BLaER1 treated with 17β-estradiol and CSF1 and Interleukin-3, amounts not matched to agents 10 nM and 100 nM (cell line): Measurements from ENCODE around the gene SLC66A1.
A peak's percentile ranks its signal among the peaks of the same experiment; 100 is the strongest.
"Not testable (repeated sequence)": the region's sequence is repeated elsewhere in the genome, so short reads cannot be mapped to it uniquely, and the experiment has no call there.

Experiments
- H3K27ac ChIP-seq, 11 experiments: shearing (Covaris generic); formaldehyde crosslinking; 2 replicates each; pipeline ENCODE4 v1.8.1; 2022
- H3K27me3 ChIP-seq, 11 experiments: shearing (Covaris generic); formaldehyde crosslinking; 2 replicates each; pipeline ENCODE4 v1.8.1; 2022
- H3K36me3 ChIP-seq, 11 experiments: shearing (Covaris generic); formaldehyde crosslinking; 2 replicates each; pipeline ENCODE4 v1.8.1; 2022
- H3K4me1 ChIP-seq, 10 experiments: shearing (Covaris generic); formaldehyde crosslinking; 2 replicates each; pipeline ENCODE4 v1.8.1; 2022
- H3K4me2 ChIP-seq, 11 experiments: shearing (Covaris generic); formaldehyde crosslinking; 2 replicates each; pipeline ENCODE4 v1.8.1; 2022
- H3K4me3 ChIP-seq, 10 experiments: shearing (Covaris generic); formaldehyde crosslinking; 2 replicates each; pipeline ENCODE4 v1.8.1; 2022
- H3K9ac ChIP-seq, 11 experiments: shearing (Covaris generic); formaldehyde crosslinking; 2 replicates each; pipeline ENCODE4 v1.8.1; 2022
- H3K9me3 ChIP-seq, 11 experiments: shearing (Covaris generic); formaldehyde crosslinking; replicated peaks in 1 of 11; 2 replicates each; pipeline ENCODE4 v1.8.1; 2022
- H4K20me1 ChIP-seq, 11 experiments: shearing (Covaris generic); formaldehyde crosslinking; 2 replicates each; pipeline ENCODE4 v1.8.1; 2022
- Cebpa-rat ChIP-seq, 11 experiments: shearing (Covaris generic); IDR thresholded peaks; 2 replicates each; pipeline ENCODE4 v1.8.1; 2022

The SLC66A1 gene

GRCh38 chr1:19294638-19295037 lies 17.5 kb upstream of the SLC66A1 start:
- TF ChIP-seq Cebpa-rat (IDR thresholded peaks at IDR 0.05): no peak
- H3K4me1 ChIP-seq: no peaks in the 10 kb centered on the region
- H3K27ac ChIP-seq: no peak overlapping the region
- H3K4me2 ChIP-seq: no peak overlapping the region
- H3K36me3 ChIP-seq: peaks cover 8 to 39% (median 25%) of the 10 kb centered on the region in 11 experiments; a peak in 20 of 22 replicates
- peaks cover 0 to 3% (median 0%) of the 10 kb centered on the region in 11 experiments; a peak in 2 of 22 replicates for H3K27me3 ChIP-seq
- peaks cover 39 to 59% (median 48%) of the 10 kb centered on the region in 11 experiments for H3K9me3 ChIP-seq
- H3K4me3 ChIP-seq: no peak overlapping the region
- no peaks in the 10 kb centered on the region for H4K20me1 ChIP-seq
- H3K9ac ChIP-seq: no peak overlapping the region

- H4K20me1 ChIP-seq: no peaks in the 10 kb centered on the region
- TF ChIP-seq Cebpa-rat (IDR thresholded peaks at IDR 0.05): no peak
- H3K4me3 ChIP-seq: no peak overlapping the region
- H3K27ac ChIP-seq: no peak overlapping the region
- H3K4me1 ChIP-seq: no peaks in the 10 kb centered on the region
- peaks cover 27 to 53% (median 45%) of the 10 kb centered on the region in 11 experiments for H3K36me3 ChIP-seq
- peaks cover 8 to 13% (median 9%) of the 10 kb centered on the region in 11 experiments for H3K9me3 ChIP-seq
- H3K9ac ChIP-seq: no peak overlapping the region
- no peaks in the 10 kb centered on the region for H3K27me3 ChIP-seq
- no peak overlapping the region for H3K4me2 ChIP-seq
Observed at GRCh38 chr1:19300211-19300610, 11.9 kb upstream of the SLC66A1 start.

- not testable (repeated sequence) for H3K9ac ChIP-seq, H3K9me3 ChIP-seq, H3K4me1 ChIP-seq, H3K4me2 ChIP-seq, H3K27ac ChIP-seq, H3K4me3 ChIP-seq, H4K20me1 ChIP-seq, H3K27me3 ChIP-seq
- peaks cover 61 to 83% (median 75%) of the 10 kb centered on the region in 11 experiments for H3K36me3 ChIP-seq
Observed at GRCh38 chr1:19304081-19304480, 8.0 kb upstream of the SLC66A1 start.

GRCh38 chr1:19305880-19306279 lies 6.2 kb upstream of the SLC66A1 start:
- TF ChIP-seq Cebpa-rat (IDR thresholded peaks at IDR 0.05): no peak
- Histone ChIP-seq H3K36me3 (peaks cover 61 to 84% (median 75%) of the 10 kb centered on the region in 11 experiments), H3K4me3 (no peak overlapping the region), H3K4me2 (no peak overlapping the region), H4K20me1 (peaks cover 0 to 12% (median 4%) of the 10 kb centered on the region in 11 experiments; a peak in 7 of 22 replicates), H3K27ac (no peak overlapping the region), H3K9ac (no peak overlapping the region), H3K27me3 (no peaks in the 10 kb centered on the region), H3K9me3 (no peaks in the 10 kb centered on the region), H3K4me1 (peaks cover 6 to 12% (median 9%) of the 10 kb centered on the region in 10 experiments)

GRCh38 chr1:19306941-19307340 lies 5.2 kb upstream of the SLC66A1 start:
- peaks cover 61 to 77% (median 68%) of the 10 kb centered on the region in 11 experiments for H3K36me3 ChIP-seq

GRCh38 chr1:19307794-19308508 lies 4.2 kb upstream of the SLC66A1 start:
- Histone ChIP-seq H3K9me3 (no peaks in the 10 kb centered on the region), H3K36me3 (peaks cover 57 to 67% (median 59%) of the 10 kb centered on the region in 11 experiments), H3K9ac (no peak overlapping the region), H4K20me1 (peaks cover 0 to 17% (median 10%) of the 10 kb centered on the region in 11 experiments; a peak in 8 of 22 replicates), H3K27me3 (no peaks in the 10 kb centered on the region), H3K4me2 (no peak overlapping the region), H3K4me1 (peaks cover 16 to 28% (median 21%) of the 10 kb centered on the region in 10 experiments), H3K27ac (no peak overlapping the region), H3K4me3 (no peak overlapping the region)
- no peak for TF ChIP-seq Cebpa-rat (IDR thresholded peaks at IDR 0.05)

More at GRCh38 chr1:19306941-19307340, 5.2 kb upstream of the SLC66A1 start:
- no peak for TF ChIP-seq Cebpa-rat (IDR thresholded peaks at IDR 0.05)
- Histone ChIP-seq H3K9me3 (no peaks in the 10 kb centered on the region), H3K4me3 (no peak overlapping the region), H3K9ac (no peak overlapping the region), H3K27me3 (no peaks in the 10 kb centered on the region), H3K4me1 (peaks cover 13 to 20% (median 16%) of the 10 kb centered on the region in 10 experiments), H3K4me2 (no peak overlapping the region), H3K27ac (no peak overlapping the region), H4K20me1 (peaks cover 0 to 17% (median 9%) of the 10 kb centered on the region in 11 experiments; a peak in 7 of 22 replicates)

GRCh38 chr1:19308509-19308907 lies 3.6 kb upstream of the SLC66A1 start:
- no peaks in the 10 kb centered on the region for H3K27me3 ChIP-seq
- H3K9me3 ChIP-seq: no peaks in the 10 kb centered on the region
- H3K4me2 ChIP-seq: no peak overlapping the region
- no peak for TF ChIP-seq Cebpa-rat (IDR thresholded peaks at IDR 0.05)
- H3K4me3 ChIP-seq: no peak overlapping the region
- peaks cover 51 to 62% (median 54%) of the 10 kb centered on the region in 11 experiments for H3K36me3 ChIP-seq
- H4K20me1 ChIP-seq: peaks cover 0 to 22% (median 10%) of the 10 kb centered on the region in 11 experiments; a peak in 12 of 22 replicates
- no peak overlapping the region for H3K9ac ChIP-seq
- H3K27ac ChIP-seq: no peak overlapping the region
- H3K4me1 ChIP-seq: peaks cover 21 to 33% (median 27%) of the 10 kb centered on the region in 10 experiments

GRCh38 chr1:19309123-19309813 lies 2.9 kb upstream of the SLC66A1 start:
- H3K36me3 ChIP-seq: peaks cover 43 to 54% (median 46%) of the 10 kb centered on the region in 11 experiments
- H3K27ac ChIP-seq: no peak overlapping the region
- no peak for TF ChIP-seq Cebpa-rat (IDR thresholded peaks at IDR 0.05)
- H3K27me3 ChIP-seq: no peaks in the 10 kb centered on the region
- H3K4me3 ChIP-seq: no peak overlapping the region
- peaks cover 29 to 41% (median 34%) of the 10 kb centered on the region in 10 experiments for H3K4me1 ChIP-seq
- H3K9ac ChIP-seq: no peak overlapping the region
- peaks cover 0 to 29% (median 12%) of the 10 kb centered on the region in 11 experiments; a peak in 13 of 22 replicates for H4K20me1 ChIP-seq
- H3K9me3 ChIP-seq: no peaks in the 10 kb centered on the region
- no peak overlapping the region for H3K4me2 ChIP-seq

- Histone ChIP-seq H3K27me3 (no peaks in the 10 kb centered on the region), H3K4me3 (no peak overlapping the region), H4K20me1 (peaks cover 0 to 37% (median 20%) of the 10 kb centered on the region in 11 experiments; a peak in 13 of 22 replicates), H3K4me1 (peaks cover 37 to 49% (median 42%) of the 10 kb centered on the region in 10 experiments), H3K9ac (peak overlapping the region in 1 of 11 experiments; percentile 94; a peak in 1 of 22 replicates), H3K9me3 (no peaks in the 10 kb centered on the region), H3K27ac (no peak overlapping the region), H3K36me3 (peaks cover 36 to 46% (median 38%) of the 10 kb centered on the region in 11 experiments), H3K4me2 (peak overlapping the region in 9 of 11 experiments; percentile 95 to 100 (median 99); a peak in 10 of 22 replicates)
- no peak for TF ChIP-seq Cebpa-rat (IDR thresholded peaks at IDR 0.05)
Observed at GRCh38 chr1:19310061-19310460, 2.1 kb upstream of the SLC66A1 start.
